ENCODE data around the gene CDHR2.

- TF ChIP-seq E2F4 (CRISPR knock-in tag; IDR thresholded peaks at IDR 0.05; ENCODE audit: borderline replicate concordance, low read depth) (no peak), CTCF (IDR thresholded peaks at IDR 0.05) (no peak), JUN (CRISPR knock-in tag; IDR thresholded peaks at IDR 0.05) (no peak), ZNF512 (CRISPR knock-in tag; IDR thresholded peaks at IDR 0.05; ENCODE audit: borderline replicate concordance) (no peak)
- TF ChIP-seq, protein P1, sequence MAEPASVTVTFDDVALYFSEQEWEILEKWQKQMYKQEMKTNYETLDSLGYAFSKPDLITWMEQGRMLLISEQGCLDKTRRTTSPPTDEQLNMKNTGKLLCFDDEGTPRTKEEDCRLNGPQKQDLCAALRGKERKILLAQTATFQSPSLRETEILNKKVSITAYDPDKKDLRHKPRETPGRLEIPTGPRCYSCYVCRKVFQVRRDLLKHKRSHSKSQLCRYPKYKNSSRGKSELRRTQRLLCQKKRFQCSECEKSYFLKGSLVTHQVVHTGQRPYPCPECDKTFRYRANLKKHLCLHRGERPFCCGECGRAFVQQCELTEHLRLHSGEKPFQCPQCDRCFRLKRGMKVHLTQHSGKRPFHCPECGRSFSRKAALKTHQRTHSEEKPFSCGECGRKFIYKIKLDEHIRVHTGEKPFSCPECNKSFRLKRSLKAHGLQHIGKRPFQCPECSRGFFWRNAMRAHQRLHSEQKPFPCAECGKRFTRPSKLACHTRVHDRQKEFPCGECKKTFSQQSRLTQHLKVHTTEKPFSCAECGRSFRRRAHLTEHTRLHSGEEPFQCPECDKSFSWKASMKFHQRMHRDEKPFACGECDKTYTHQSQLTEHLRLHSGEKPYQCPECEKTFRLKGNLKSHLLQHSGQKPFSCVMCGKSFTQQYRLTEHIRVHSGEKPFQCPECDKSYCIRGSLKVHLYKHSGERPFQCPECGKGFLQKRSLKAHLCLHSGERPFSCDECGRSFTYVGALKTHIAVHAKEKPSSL (CRISPR knock-in tag; conservative IDR thresholded peaks at IDR 0.05) = no peak
Measured at GRCh38 chr5:176632745-176633144, 83.6 kb downstream of the CDHR2 start.
